ENCODE data around the gene PLS3.

Gene PLS3

DNA sequence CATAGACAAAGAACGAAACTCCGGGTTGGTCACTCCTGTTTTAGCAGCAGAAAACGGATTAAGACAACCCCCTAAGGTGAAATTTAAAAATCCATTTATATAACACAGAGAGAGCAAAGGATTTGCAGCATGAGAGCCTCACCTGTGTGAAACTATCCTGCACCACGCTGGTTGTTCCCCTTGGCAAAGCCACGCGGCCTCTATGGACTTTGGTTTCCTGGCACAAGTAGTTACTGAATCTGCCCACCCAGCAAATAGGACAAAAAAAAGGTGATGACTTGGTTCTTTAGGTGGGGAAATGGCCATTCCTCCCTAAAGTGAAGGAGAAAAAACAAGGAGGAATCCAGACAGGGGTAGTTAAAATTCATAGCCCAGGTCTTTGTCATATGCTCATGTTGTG, 133.1 kb downstream of the PLS3 start:
- DNase-seq (ENCODE audit: low read depth), result no peak

DNA sequence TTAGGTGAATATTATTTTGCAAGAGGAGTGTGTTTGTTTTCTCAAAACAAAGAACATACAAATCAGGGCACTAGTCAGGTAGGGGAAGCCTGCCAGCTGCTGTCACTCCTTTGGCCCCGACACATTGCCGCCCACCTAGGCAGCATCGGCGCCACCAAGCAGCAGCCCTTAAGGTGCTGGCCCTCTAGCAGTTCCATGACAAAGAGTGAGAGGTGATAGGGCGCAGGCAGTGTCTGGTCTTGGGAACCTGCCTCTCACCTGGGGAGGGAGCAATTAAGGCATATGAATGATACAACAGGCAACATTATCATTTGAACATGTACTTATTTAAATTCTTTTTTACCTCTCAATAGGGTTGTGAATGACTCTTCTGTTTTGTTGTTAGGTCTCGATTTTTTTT, 135.1 kb downstream of the PLS3 start:
- DNase-seq (ENCODE audit: low read depth), result no peak

DNA sequence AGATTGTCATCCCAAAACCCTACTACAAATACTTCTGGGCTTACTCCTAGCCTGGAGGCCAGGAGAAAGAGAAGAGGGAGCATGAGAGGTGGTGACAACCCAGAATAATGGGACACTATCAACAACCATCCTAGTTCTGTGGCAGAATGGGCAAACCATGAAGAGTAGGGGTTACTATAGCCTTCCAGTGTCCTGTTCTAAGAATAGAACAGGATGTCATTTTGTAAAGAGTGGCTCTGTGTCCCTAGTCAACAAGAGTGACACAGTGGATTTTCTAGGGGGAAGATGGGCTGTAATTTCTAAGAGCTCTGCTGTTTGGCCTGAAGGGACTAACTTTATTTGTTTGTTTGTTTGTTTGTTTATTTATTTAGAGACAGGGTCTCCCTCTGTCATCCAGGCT, 136.0 kb downstream of the PLS3 start:
- no peak for DNase-seq (ENCODE audit: low read depth)

DNA sequence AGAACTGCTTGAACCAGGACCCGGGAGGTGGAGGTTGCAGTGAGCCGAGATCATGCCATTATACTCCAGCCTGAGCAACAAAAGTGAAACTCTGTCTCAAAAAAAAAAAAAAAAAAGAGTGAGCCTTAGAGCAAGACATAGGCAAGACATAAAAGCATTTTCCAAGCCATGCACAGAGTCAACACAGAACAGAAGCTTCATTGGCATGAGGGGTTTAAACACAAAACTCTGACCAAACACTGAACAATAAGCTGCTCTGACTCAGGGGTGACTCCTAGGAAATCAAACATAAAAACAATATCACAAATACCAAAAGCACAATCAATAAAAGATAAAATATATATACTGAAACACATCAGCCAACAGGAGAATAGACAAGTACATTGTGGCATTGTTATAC, 136.8 kb downstream of the PLS3 start:
- no peak for DNase-seq (ENCODE audit: low read depth)
